Duodenal mucosa (tissue), 2 donors: Measurements from ENCODE around the gene NALCN.

Experiments
- H3K27ac ChIP-seq: one replicate; pipeline ENCODE4 v1.7.0; 2013; ENCODE audit warnings: low read depth, low read length
- H3K27me3 ChIP-seq, 2 donors: one replicate each; pipeline ENCODE4 v1.7.0; 2013; ENCODE audit warnings: low read length in 2 of 2, control low read depth in 1 of 2; ENCODE audit not compliant: insufficient read depth in 2 of 2, control insufficient read depth in 1 of 2
- H3K36me3 ChIP-seq, 2 donors: one replicate each; pipeline ENCODE4 v1.7.0; 2013; ENCODE audit warnings: low read length in 2 of 2, control low read depth in 1 of 2; ENCODE audit not compliant: insufficient read depth in 2 of 2, control insufficient read depth in 1 of 2
- H3K4me1 ChIP-seq, 2 donors: one replicate each; pipeline ENCODE4 v1.7.0; 2013; ENCODE audit warnings: low read length in 2 of 2, control low read depth in 1 of 2; ENCODE audit not compliant: insufficient read depth in 2 of 2, control insufficient read depth in 1 of 2
- H3K4me3 ChIP-seq, 2 donors: one replicate each; pipeline ENCODE4 v1.7.0; 2013; ENCODE audit warnings: low read length in 2 of 2, low read depth in 1 of 2
- H3K9ac ChIP-seq, 2 donors: one replicate each; pipeline ENCODE4 v1.7.0; 2013; ENCODE audit warnings: low read length in 2 of 2, low read depth in 1 of 2
- H3K9me3 ChIP-seq, 2 donors: one replicate each; pipeline ENCODE4 v1.7.0; 2013; ENCODE audit warnings: low read length in 2 of 2, control low read depth in 1 of 2; ENCODE audit not compliant: control insufficient read depth in 1 of 2

Gene NALCN

GRCh38 chr13:101219609-101220265 is 196.6 kb downstream of the NALCN start:
- Histone ChIP-seq H3K9me3 (no peaks in the 10 kb centered on the region), H3K27ac (no peak overlapping the region), H3K36me3 (no peaks in the 10 kb centered on the region), H3K9ac (no peak overlapping the region), H3K27me3 (no peaks in the 10 kb centered on the region), H3K4me3 (no peak overlapping the region), H3K4me1 (no peaks in the 10 kb centered on the region)

- no peak overlapping the region for H3K27ac ChIP-seq
- H3K27me3 ChIP-seq = no peaks in the 10 kb centered on the region
- H3K4me3 ChIP-seq = no peak overlapping the region
- H3K36me3 ChIP-seq = no peaks in the 10 kb centered on the region
- no peak overlapping the region for H3K9ac ChIP-seq
- no peaks in the 10 kb centered on the region for H3K4me1 ChIP-seq
- no peaks in the 10 kb centered on the region for H3K9me3 ChIP-seq
Observed at GRCh38 chr13:101218484-101218883, 197.8 kb downstream of the NALCN start.

- H3K27ac ChIP-seq = no peak overlapping the region
- H3K4me3 ChIP-seq = no peak overlapping the region
- no peak overlapping the region for H3K9ac ChIP-seq
- H3K9me3 ChIP-seq = no peaks in the 10 kb centered on the region
- H3K27me3 ChIP-seq = no peaks in the 10 kb centered on the region
- H3K4me1 ChIP-seq = no peaks in the 10 kb centered on the region
- no peaks in the 10 kb centered on the region for H3K36me3 ChIP-seq
Observed at GRCh38 chr13:101217086-101217485, 199.2 kb downstream of the NALCN start.

GRCh38 chr13:101211261-101211660 is 205.0 kb downstream of the NALCN start:
- Histone ChIP-seq H3K36me3 (no peaks in the 10 kb centered on the region), H3K9ac (no peak overlapping the region), H3K27me3 (no peaks in the 10 kb centered on the region), H3K27ac (no peak overlapping the region), H3K9me3 (no peaks in the 10 kb centered on the region), H3K4me3 (no peak overlapping the region), H3K4me1 (no peaks in the 10 kb centered on the region)

- no peaks in the 10 kb centered on the region for H3K9me3 ChIP-seq
- H3K27me3 ChIP-seq = no peaks in the 10 kb centered on the region
- no peaks in the 10 kb centered on the region for H3K36me3 ChIP-seq
- no peak overlapping the region for H3K4me3 ChIP-seq
- H3K9ac ChIP-seq = no peak overlapping the region
- no peaks in the 10 kb centered on the region for H3K4me1 ChIP-seq
- no peak overlapping the region for H3K27ac ChIP-seq
Observed at GRCh38 chr13:101210774-101211173, 205.5 kb downstream of the NALCN start.

GRCh38 chr13:101209206-101209893 is 207.0 kb downstream of the NALCN start:
- H3K27me3 ChIP-seq = no peaks in the 10 kb centered on the region
- no peaks in the 10 kb centered on the region for H3K4me1 ChIP-seq
- no peak overlapping the region for H3K4me3 ChIP-seq
- no peak overlapping the region for H3K27ac ChIP-seq
- H3K36me3 ChIP-seq = no peaks in the 10 kb centered on the region
- no peaks in the 10 kb centered on the region for H3K9me3 ChIP-seq
- no peak overlapping the region for H3K9ac ChIP-seq

GRCh38 chr13:101205408-101205807 is 210.9 kb downstream of the NALCN start:
- Histone ChIP-seq H3K27me3 (no peaks in the 10 kb centered on the region), H3K4me1 (no peaks in the 10 kb centered on the region), H3K4me3 (no peak overlapping the region), H3K27ac (no peak overlapping the region), H3K36me3 (no peaks in the 10 kb centered on the region), H3K9me3 (no peaks in the 10 kb centered on the region), H3K9ac (no peak overlapping the region)

- H3K36me3 ChIP-seq = no peaks in the 10 kb centered on the region
- H3K27me3 ChIP-seq = no peaks in the 10 kb centered on the region
- no peak overlapping the region for H3K4me3 ChIP-seq
- no peaks in the 10 kb centered on the region for H3K4me1 ChIP-seq
- H3K27ac ChIP-seq = no peak overlapping the region
- H3K9ac ChIP-seq = no peak overlapping the region
- H3K9me3 ChIP-seq = no peaks in the 10 kb centered on the region
Observed at GRCh38 chr13:101204270-101205020, 211.9 kb downstream of the NALCN start.

GRCh38 chr13:101202590-101202989 is 213.7 kb downstream of the NALCN start:
- Histone ChIP-seq H3K27me3 (no peaks in the 10 kb centered on the region), H3K4me3 (no peak overlapping the region), H3K9me3 (no peaks in the 10 kb centered on the region), H3K4me1 (no peaks in the 10 kb centered on the region), H3K36me3 (no peaks in the 10 kb centered on the region), H3K9ac (no peak overlapping the region), H3K27ac (no peak overlapping the region)

- Histone ChIP-seq H3K9ac (no peak overlapping the region), H3K4me1 (no peaks in the 10 kb centered on the region), H3K27me3 (no peaks in the 10 kb centered on the region), H3K4me3 (no peak overlapping the region), H3K36me3 (no peaks in the 10 kb centered on the region), H3K9me3 (no peaks in the 10 kb centered on the region), H3K27ac (no peak overlapping the region)
Observed at GRCh38 chr13:101190976-101191375, 225.3 kb downstream of the NALCN start.
